ENCODE results near the gene PRTG. TPM values are rescaled to one million over a fixed set of nuclear protein-coding genes. Genes with fewer than 3 reads are reported as not detected.

Gene PRTG
- total RNA-seq, 6 experiments from 2014 or later: 0.21 to 2.1 (median 1.3) TPM

DNA sequence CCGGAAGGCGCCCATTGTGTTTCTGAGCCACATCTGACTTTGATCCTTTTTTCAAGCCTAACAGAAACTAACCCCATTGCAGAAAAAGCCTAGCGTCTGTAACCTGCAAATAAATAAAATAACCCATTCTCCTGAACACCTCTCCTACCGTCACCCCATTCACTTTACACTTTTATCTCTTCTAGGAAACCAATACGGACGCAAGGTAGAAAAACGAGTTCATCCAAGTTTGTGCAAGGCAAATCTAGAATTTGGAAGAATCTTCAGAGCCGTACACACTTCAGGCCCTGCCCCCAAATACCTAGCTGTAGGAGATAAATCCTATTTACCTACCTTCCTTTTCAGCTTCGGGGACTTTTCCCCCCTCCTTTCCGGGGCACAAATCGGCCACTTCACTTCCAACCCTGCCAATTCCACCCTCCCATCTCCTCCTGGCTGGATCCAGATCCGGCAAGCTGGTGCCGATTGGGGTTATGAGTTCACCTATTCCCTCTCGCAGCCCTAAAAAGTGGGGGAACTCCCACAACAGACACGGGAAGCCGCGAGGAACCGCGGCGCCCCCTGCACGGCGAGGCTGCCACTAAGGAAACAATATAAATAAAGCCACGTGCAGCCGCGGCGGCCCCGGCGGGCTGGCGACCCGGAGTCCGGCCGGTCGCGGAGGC, 987 bp downstream of the PRTG start:
- Mint-ChIP-seq H3K27me3 (ENCODE audit: insufficient read depth) (peaks cover 13% of the 10 kb centered on the region; the same call in 1 of the 2 replicates), H3K4me1 (ENCODE audit: low read depth) (no peaks in the 10 kb centered on the region), H3K36me3 (ENCODE audit: low read depth) (no peaks in the 10 kb centered on the region), H3K9me3 (no peaks in the 10 kb centered on the region), H3K27ac (no peak overlapping the region), H3K4me3 (no peak overlapping the region)
- DNase-seq: no peak
- peak; percentile 3; the same call in 1 of the 2 replicates for TF ChIP-seq CTCF (IDR thresholded peaks at IDR 0.05)

- no peak for DNase-seq
- TF ChIP-seq CTCF (IDR thresholded peaks at IDR 0.05): no peak
- no peak overlapping the region for H3K4me3 Mint-ChIP-seq
- H3K27me3 Mint-ChIP-seq (ENCODE audit: insufficient read depth): peaks cover 11% of the 10 kb centered on the region; the same call in 1 of the 2 replicates
- no peaks in the 10 kb centered on the region for H3K36me3 Mint-ChIP-seq (ENCODE audit: low read depth)
- H3K4me1 Mint-ChIP-seq (ENCODE audit: low read depth): no peaks in the 10 kb centered on the region
- no peak overlapping the region for H3K27ac Mint-ChIP-seq
- no peaks in the 10 kb centered on the region for H3K9me3 Mint-ChIP-seq
These were observed 1.7 kb downstream of the PRTG start for GRCh38 chr15:55740981-55741832.

DNA sequence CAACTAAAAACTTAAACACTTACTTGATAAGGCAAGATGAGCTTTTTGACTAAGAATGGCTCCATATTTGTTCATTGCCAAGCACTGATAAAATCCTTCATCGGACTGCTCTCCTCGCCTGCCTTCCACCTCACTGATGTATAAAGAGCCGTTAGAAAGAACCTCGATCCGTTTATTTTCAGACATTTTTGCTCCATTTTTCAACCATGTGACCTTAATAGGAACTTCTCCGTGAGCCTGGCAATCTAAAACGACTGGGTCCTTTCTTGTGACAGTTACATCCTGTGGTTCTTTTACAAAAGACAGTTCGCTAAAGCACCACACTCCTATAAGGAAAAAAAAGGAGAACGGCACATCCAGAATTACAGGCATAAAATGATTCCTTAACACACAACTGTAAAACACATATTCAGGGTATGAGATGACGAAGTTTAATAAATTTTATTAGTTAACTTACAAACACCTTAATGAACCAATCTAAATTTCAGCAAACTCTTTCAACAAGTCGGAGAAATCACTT, 2.5 kb downstream of the PRTG start:
- H3K27me3 Mint-ChIP-seq (ENCODE audit: insufficient read depth): peaks cover 10% of the 10 kb centered on the region; the same call in 1 of the 2 replicates
- no peaks in the 10 kb centered on the region for H3K9me3 Mint-ChIP-seq
- H3K4me1 Mint-ChIP-seq (ENCODE audit: low read depth): no peaks in the 10 kb centered on the region
- H3K27ac Mint-ChIP-seq: no peak overlapping the region
- no peaks in the 10 kb centered on the region for H3K36me3 Mint-ChIP-seq (ENCODE audit: low read depth)
- H3K4me3 Mint-ChIP-seq: no peak overlapping the region
- no peak for DNase-seq
- TF ChIP-seq CTCF (IDR thresholded peaks at IDR 0.05): no peak

- Mint-ChIP-seq H3K27me3 (ENCODE audit: insufficient read depth) (peaks cover 10% of the 10 kb centered on the region; the same call in 1 of the 2 replicates), H3K4me1 (ENCODE audit: low read depth) (no peaks in the 10 kb centered on the region), H3K27ac (no peak overlapping the region), H3K9me3 (no peaks in the 10 kb centered on the region), H3K36me3 (ENCODE audit: low read depth) (no peaks in the 10 kb centered on the region), H3K4me3 (no peak overlapping the region)
- no peak for DNase-seq
- TF ChIP-seq CTCF (IDR thresholded peaks at IDR 0.05): no peak
These were observed 3.3 kb downstream of the PRTG start for GRCh38 chr15:55739641-55740040.

- H3K4me1 Mint-ChIP-seq (ENCODE audit: low read depth): no peaks in the 10 kb centered on the region
- H3K36me3 Mint-ChIP-seq (ENCODE audit: low read depth): no peaks in the 10 kb centered on the region
- no peak for DNase-seq
- TF ChIP-seq CTCF (IDR thresholded peaks at IDR 0.05): no peak
- no peak overlapping the region for H3K27ac Mint-ChIP-seq
- no peaks in the 10 kb centered on the region for H3K9me3 Mint-ChIP-seq
- H3K4me3 Mint-ChIP-seq: no peak overlapping the region
- H3K27me3 Mint-ChIP-seq (ENCODE audit: insufficient read depth): peaks cover 9% of the 10 kb centered on the region; the same call in 1 of the 2 replicates
These were observed 4.2 kb downstream of the PRTG start for GRCh38 chr15:55738715-55739114.
